Heart left ventricle (tissue), 13 donors: ENCODE data around the gene TKT.

Source experiments
- CTCF ChIP-seq, 12 donors: fragments of 200-600 bp; sonication (generic) in 4 of 12; IDR thresholded peaks; one replicate each; pipeline versions ENCODE4 v1.5.0 to v1.8.0; 2018 to 2022; ENCODE audit warnings: antibody characterized with exemption in 12 of 12, mild to moderate bottlenecking in 5 of 12
- POLR2A ChIP-seq, 2 donors: fragments of 450-650 bp; IDR thresholded peaks; one replicate each; pipeline ENCODE4 v1.6.1; 2017; ENCODE audit warnings: antibody characterized with exemption in 2 of 2, mild to moderate bottlenecking in 2 of 2, moderate library complexity in 2 of 2
- donor health status: ischemic (EF 13 %, LVEDD 7.1; RV severe dilation, severe dysfunction).
- donor health status: DM: no; HTN: yes; CAD: no.
- donor health status: DM: no; HTN: no; CAD: no.
- donor health status: ischemic (EF 25% LVEDD 6.9; RV normal size, moderate dysfunction).
- donor health status: ischemic (EF 25% LVEDD 5.7; RV mildly dilated, moderate dysfunction).
- donor health status: ischemic (EF 35%, LVEDD 5.7; RV mildly dilated, moderate dysfunction).
- donor health status: nonischemic (EF 11% LVEDD 7.7; RV severe dilation, severe dysfunction).
- donor health status: DM: yes; HTN: yes; CAD: no.
- donor health status: PGD.
- donor health status: ischemic (EF 29% LVEDD 5.4; RV normal size, mild dysfunction).
- donor health status: nonischemic (EF 23%, LVEDD 6.1; RV moderate dilation, normal function).

GRCh38 chr3:53250881-53251605, 4.8 kb downstream of the TKT start:
- TF ChIP-seq CTCF (IDR thresholded peaks at IDR 0.05) (no peak), POLR2A (IDR thresholded peaks at IDR 0.05) (no peak)
